ENCODE results near the gene SOX5.

Gene SOX5

DNA sequence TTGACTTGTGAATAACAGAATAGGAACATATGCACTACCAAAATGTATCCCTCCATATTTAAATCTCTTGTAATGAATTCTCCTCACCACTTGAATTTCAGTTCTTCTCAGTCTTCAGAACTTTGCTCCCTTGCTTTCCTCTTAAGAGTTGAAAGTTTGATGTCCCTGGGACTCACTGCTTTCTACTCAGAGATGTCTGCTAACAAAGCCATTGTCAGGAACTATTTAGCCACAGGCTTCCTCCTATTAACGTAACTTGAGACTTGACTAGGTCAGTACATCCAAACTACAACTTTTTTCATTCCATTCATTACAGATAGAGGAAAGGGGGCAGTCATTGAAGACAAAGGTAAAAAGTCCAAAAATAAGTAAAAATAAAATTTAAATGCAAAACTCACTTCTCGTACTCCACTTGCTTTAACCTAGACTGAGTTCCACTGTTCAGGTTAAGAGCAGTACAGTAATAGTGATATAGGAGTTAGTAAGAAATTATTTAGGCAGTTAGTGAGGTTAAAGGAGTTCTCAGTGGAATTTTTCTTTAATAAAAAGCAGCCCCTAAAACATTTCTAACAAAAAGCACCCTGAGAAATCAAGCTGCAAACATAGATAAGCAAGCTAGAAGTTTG, 364.2 kb downstream of the SOX5 start:
- DNase-seq = no peak

DNA sequence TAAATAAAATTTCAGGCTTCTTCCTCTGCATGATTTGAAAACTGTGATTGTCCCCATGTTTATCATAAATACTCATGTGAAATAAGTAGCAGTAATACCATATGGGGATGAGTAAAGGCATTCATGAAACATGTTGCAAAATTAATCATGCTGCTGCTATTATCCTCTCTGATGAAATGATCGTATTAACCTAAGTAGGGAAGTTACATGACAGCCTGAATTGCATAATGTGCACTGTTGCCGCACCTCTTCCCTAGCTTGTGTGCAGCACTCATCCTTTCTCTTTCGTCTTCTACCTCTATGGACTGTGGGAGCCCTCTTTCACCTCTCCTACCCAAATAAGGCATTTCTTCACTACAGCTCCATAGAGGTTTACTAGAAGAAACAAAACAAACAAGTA, 367.6 kb downstream of the SOX5 start:
- DNase-seq = no peak

DNA sequence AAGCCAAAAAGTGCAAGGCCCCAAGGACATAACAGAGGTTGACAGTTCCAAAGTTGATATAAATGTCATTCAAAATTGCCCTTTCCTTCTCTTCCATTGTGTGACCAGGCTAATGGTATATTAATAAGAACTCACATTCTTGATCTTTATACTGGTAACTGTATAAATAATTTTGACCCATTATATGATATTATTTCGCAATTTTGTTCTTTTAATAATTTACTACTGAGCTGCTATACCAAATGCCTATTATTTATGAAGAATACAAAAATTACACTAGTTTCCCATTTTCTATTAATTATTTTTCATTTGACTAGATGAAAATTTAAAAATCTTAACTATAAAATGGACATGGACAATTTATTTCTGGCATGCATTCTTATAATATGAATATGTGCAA, 370.2 kb downstream of the SOX5 start:
- DNase-seq = no peak

DNA sequence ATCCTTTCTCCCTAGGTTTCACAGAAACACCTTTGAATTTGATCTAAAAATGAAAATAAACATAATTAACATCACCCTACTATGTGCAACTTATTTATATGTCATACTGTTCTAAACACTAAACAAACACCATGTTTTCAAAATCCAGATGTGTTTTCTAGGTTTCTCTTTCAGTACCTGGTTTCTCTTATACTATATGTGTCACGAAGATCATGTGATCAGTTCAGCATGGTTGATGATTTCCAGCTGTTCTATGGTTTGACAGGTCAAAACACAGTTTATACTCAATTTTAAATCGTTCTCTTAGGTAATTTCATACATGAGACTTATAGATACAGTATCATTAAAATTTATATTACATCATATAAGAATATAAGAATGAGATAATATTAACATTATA, 373.1 kb downstream of the SOX5 start:
- DNase-seq = no peak

DNA sequence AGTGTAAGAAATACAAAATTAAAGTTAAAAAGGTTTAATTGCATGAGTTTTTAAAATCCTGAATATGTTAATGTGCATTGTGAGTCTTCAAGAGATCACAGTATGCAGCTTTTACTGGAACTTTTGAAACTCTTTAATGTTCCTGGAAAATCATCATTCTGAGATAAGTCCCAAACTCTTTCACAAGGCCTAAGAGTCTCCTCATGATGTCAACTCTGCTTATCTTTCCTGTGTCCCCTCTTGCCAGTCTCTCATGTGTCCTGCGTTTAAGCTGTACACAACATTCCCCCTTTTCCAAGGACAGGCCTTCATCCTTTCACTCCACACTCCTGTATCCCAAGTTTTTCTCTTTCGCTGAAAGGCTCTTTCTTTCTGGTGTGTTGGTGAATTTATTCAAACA, 380.1 kb downstream of the SOX5 start:
- DNase-seq = no peak

DNA sequence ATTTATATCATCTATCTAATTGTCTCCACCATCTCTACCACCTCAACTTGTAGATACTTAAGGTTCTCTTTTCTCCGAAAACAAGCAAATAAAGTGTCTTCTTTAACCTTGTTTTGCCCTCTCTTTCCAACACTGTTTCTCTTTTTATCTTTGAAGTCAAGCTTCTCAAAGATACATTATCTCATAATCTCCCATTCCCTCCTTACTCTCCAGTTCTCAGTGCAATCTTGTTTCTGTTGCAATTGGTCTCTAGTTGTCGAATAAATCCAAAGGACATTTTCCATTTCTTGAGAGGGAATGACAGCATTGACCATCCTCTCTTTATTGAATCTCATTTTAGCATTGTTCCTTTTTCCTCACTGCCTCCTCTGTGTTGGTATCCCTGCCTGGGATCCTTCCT, 383.3 kb downstream of the SOX5 start:
- no peak for DNase-seq

DNA sequence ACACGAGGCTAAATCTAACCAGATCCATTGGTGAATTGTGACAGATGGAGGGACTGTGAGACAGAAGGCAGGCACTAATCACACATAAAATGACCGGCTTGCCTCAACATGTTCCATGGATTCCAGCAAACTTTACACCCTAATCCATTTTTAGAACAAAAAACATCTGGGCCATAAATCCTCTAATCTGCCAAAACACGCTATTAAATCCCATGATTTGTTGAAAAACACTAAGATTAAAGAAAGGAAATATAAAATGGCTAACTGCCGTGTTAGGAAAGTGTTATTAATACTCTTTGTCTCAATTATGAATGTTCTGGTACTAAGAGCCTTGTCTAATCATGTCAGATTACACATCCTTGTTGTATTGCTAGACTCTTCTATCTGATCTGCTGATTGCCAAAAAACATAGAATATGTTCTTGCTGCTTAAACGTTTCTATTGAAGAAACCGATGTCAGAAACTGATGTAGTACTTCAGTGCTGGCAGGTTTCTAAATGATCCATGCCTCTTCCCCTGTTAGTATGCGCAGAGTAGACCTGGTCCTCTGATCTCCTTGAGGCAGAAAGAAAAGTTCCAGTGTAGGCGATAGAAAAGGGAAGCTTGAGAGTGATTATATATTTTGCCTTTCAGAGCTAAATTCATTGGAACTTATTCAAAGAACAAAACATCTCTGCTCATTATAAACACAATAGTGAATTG, 384.9 kb downstream of the SOX5 start:
- DNase-seq = no peak

DNA sequence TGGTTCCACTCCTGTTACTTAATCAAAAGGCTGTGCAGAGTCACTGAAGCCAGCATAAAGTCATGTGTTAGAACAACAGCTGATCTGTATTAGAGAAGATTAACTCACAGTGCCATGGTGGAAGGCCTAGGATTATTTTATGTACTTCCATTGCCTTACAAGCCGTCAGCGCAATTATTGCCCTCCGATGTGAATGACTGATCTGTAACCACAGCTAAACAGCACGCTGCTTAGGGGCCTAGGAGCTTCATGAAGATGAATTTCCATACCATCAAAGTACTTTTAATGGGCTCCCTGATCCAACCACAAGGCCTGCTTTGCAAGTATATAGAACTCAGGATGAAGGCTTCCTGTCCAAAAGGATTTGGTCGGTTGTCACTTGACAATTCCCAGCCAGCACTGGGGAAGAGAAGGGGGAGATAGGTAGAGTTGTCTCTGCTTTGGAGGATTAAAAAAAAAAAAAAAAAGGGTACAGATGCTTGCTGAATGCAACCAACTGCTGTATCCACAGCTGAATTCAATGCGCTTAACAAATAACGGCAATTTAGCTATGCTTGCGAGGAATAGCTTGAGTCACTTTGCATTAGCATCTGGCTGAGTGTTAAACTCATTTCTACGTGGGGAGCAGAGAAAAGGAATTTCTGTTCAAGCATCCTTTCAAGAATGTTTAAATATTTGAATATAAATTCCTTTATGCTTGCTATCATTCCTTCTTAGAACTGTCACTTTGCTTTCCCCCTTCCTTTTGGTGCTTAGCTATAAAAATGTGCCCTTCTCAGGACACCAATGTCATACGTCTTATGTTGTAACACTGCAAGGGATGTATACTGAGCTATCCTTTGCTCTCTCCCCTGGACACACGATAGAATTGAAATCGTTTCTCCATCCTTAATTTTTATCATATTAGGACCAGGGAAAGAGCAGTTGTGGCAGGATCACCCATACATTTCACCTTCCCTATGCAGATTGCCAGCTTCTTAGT, 387.8 kb downstream of the SOX5 start:
- no peak for DNase-seq

DNA sequence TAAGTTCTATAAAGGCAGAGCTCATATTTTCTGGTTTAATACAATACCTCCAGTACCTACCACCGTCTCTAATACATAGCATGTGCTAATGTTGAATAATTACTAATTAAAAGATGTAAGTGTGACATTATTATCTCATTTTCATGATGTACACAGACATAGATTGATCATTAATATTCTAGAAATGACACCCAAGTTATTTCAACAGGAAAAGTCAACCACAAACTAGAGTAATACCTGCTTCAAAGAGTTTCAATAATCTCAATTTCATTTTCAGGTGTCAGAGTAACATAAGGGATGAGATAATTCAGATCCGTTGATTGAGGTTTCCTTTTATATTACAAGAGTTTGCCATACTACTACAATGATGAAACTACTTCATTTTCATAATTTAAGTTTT, 388.9 kb downstream of the SOX5 start:
- no peak for DNase-seq

DNA sequence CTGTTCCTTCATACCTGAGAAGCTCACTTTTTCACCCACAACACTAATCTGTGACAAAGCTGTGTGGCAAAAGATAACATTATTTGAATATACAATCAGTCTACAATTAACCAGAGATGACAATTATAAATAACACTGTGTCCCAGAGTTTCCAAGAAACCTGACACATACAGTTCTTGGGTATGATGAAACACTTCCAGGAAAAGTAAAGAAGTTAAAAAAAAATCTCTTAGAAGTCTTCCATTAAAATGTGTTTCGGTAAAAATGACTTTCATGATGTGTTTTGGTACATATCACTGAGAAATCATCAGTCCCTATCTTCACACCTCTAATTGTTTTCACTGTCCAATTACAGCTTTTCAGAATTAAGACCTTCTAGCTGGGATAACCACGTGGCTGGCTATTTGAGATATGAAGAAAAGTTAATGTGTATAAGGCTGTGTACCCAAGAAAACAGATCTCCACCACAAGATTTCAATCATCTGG, 390.2 kb downstream of the SOX5 start:
- no peak for DNase-seq

DNA sequence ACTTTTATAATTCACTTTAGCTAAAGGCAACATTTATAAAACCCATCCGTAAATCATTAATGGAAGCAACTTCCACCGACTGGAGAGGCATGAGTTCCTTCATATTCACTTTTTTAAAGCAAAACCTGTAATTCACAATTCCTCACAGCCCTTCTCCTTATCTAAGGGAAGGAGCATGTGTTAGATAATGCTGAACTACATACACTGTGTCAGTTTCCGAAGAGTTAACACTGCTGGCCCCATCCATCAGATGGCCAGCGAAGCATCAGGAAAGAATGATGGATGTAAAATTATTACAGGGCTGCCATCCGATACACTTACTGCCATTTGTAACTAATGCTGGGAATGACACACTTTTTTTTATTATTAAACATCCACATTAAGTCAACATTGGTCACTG, 392.8 kb downstream of the SOX5 start:
- DNase-seq = no peak

DNA sequence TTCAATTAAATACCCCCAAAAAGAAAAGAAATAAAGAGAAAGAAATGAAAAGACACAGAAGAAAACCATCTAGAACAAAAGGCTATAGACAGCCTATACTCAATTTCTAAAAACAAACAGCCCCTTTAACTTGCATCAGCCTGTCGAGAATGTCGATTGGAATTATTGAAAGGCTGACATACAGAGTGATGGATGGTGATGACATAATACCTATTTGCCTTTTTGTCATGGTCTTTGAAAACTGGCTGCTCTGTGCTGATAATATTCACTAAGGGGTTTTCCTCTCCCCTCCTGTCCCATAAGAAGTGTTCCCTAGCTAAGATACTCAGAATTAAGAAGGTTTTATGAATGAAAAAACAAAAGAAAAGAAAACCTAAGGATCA, 393.7 kb downstream of the SOX5 start:
- no peak for DNase-seq

DNA sequence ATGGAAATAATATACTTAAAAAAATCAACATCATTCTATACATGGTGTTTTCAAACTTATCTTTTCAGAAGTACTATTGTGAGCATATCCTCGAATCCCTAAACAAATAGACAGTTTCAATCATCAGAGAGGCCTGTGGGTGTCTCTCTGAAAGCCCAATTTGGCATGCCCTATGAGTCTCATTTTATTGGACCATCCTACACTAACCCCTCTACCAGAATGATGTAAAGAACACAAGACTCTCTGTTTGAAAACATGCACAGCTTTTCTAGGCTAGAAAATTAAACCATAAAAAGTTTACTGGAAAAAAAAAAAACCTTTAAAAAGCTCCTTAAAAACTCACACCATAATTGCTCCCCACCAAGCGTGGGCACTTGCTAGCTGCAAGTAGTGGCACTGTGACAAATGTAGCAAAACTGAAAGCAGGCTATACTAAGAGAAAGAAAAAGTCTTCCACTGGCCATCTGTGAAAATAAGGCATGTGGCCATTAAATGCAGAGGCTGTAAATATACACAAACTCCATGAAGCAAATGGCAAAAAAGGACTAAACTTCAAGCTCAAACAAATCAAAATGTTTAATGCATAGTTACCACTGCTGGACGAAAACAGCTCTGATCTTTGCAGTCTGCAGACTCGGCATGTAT, 394.2 kb downstream of the SOX5 start:
- no peak for DNase-seq

DNA sequence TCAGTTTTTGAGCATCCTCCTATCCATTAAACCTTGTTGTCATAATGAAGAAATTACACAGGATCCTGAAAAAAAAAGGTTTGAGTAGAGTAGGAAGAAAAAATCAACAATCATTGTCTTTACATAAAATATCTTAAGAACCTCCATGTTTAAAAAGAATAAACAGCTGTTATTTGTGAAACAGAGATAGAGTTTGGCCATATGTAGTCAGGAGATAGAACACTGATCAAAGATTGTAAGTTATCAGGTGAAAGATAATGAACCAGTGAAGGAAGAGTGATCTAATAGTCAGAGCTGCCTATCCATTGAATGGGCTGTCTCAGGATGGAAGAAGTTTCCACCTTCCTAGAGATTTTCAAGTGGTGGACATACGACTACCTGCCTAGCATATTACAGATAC, 397.1 kb downstream of the SOX5 start:
- no peak for DNase-seq

DNA sequence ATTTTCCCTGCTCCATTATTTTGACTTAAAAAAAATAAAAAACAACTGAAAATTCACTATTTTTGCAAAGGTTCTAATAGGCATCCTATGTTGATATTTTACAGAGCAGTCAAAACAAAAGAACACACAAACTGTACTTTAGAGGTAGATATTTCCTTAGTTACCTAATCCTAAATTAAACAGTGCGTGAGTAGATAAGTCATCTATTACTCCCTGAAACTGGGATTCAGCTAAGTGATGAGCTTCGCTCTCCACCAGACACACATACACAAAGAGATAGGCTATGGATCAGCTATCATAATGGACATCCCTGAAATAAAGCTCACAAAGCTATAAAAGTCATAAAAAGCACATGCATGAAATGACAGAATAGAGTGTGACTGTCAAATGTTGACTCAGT, 398.7 kb downstream of the SOX5 start:
- no peak for DNase-seq

DNA sequence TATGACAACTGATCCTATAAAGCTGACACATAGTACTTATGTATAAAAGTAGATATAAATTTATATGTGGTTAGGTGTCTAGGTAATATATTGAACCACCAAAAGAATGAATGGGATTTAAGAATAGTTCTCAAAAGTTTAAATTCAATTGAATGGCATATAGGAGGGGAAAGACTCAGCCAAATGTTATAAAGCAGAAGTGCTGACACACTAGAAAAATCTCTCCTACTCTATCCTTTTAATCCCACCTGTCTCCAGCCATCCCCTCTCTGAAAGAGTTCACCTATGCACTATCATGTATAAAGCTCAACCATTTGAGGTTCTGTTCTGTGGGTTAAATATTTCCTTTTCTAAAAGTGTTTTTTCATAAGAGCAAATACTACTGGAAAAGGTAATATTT, 400.7 kb downstream of the SOX5 start:
- DNase-seq = no peak

DNA sequence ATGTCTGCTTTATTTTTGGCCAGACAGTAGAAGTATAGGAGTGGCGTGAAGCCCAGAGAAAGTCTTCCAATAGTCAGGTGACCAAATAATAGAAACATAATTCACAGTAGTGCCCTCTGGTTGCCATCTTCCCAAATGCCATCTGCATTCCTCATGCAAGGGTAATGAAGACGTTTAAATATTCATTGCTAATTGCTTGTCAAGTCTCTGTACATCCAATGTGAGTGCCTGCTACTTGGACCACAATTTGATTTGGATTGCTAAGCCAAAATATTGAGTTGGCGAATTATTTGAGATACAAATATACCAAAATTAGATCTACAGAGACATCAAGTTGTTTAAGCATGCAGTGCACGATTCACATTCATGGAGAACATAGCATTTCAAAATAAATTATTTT, 402.7 kb downstream of the SOX5 start:
- DNase-seq = no peak

DNA sequence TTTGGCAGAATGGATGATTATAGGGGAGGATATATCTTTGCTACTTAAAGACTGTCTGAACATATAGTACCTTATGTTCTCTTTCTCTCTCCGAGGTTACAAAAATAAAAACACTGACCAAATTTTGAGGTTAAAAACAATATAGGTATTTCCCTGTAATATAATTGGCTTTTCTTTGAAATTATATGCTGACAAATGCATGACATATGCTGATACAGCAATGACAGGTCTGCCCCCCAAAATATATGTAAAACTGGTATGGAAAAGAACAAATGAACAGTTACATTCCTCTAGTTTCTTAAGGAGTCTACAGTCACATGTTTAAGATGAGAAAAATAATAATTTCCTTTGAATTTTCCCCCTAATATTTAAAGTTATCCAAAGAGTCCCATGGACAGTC, 405.7 kb downstream of the SOX5 start:
- DNase-seq = no peak

DNA sequence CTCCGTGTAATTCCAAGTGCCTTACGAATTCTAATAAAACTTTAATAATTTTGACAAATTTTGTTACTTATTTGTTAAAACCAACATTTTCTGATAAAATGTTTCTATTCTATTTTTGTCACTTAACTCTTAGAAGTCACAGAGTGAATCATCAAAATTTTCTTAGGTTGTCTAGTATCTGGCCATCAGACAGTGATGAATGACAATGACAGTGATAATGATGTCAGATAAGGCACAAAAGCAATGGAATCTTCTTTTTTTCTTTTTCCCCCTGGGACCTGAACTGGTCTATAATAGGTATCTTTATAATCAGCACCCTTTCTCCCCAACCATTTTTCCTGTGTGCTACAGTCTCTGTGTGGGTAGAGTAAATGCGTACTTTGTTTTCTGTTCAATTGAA, 407.3 kb downstream of the SOX5 start:
- no peak for DNase-seq

DNA sequence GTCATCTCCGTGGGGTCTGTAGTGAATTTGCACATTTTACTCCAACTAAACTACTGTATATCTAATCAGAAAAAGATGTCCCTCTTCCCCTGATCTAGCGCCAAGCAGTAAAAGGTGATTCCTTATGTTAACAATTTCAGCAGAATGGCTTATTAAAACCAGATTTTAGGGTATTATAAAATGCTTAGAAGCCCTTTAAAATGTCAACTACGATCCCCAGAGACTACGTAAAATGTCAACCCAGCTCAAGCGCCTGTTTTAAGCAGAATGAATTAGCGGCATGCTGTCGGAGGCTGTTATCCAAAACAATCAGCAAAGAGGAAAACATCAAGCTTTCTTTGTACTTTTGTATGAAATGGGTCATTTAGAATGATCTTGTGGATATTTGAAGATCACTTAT, 408.9 kb downstream of the SOX5 start:
- DNase-seq = no peak

DNA sequence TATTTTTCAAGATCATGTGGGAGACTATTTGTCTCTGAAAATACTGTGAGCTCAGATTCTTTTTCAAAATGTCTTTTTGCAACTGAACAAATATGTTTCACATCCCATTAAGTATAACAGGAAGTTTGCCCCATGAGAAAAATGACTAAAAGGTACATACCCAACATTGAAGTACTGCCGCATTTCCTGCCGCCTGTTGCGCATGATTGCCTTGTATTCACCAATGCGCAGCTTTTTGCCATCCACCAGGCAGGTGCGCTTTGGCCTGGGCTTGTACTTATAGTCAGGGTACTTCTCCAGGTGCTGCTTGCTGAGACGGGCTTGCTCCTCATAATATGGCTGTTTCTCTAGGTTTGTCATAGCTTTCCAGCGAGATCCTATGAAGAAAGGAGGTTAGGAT, 413.2 kb downstream of the SOX5 start:
- DNase-seq = no peak

DNA sequence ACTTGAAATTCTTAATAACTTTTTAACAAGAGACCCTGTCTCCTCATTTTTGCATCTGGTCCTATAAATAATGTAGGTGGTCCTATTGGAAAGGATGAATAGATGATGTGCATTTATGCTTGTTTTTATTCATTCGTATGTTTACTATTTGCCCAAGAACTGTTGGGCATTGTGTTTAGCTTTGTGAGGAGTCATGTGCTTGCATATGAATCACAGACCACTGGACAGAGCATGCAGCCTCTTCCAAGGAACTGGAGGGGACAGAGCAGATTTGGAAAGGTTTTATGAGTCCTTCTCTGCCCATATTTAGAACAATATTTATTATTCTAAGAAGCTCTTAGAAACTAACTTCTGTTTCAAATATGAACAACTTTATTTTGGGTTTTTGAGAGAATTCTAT, 414.0 kb downstream of the SOX5 start:
- no peak for DNase-seq

DNA sequence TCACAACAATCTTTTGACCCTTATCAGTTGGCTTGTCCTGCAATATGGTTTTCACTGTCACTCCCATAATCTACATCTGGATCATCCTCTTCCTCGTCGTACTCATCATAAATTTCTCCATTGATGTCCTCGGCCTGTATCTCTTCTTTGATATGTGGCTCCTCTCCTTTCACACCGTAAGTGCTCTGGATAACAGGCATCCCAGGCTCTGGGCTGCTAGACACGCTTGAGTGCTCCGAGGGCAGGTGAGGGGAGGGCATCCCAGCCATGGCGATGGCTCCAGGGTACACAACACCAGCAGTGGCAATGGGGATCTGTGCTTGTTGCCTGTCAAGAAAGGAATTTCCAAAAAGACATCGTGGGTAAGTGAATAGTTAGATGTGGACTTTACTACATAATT, 415.3 kb downstream of the SOX5 start:
- no peak for DNase-seq
